WI38 (cell line): ENCODE data around the gene SYTL4.

ENCODE experiments used
- H3K4me3 ChIP-seq: 2 replicates; pipeline ENCODE4 v1.5.1; 2011; ENCODE audit warnings: low read depth, mild to moderate bottlenecking, control low read depth, low read length
- CTCF ChIP-seq: IDR thresholded peaks from 2 replicates; pipeline ENCODE4 v1.5.1; 2012; ENCODE audit warnings: low read depth, mild to moderate bottlenecking, control low read depth, low read length

The SYTL4 gene

GRCh38 chrX:100687546-100687945 is 44.4 kb downstream of the SYTL4 start:
- no peak for TF ChIP-seq CTCF
- no peak overlapping the region for H3K4me3 ChIP-seq

- no peak for TF ChIP-seq CTCF
- H3K4me3 ChIP-seq: no peak overlapping the region
Measured at GRCh38 chrX:100687128-100687527, 44.8 kb downstream of the SYTL4 start.

GRCh38 chrX:100685997-100686305 is 46.0 kb downstream of the SYTL4 start:
- no peak overlapping the region for H3K4me3 ChIP-seq

GRCh38 chrX:100685284-100685996 is 46.5 kb downstream of the SYTL4 start:
- no peak overlapping the region for H3K4me3 ChIP-seq
- peak; percentile 78 for TF ChIP-seq CTCF

More at GRCh38 chrX:100685997-100686305, 46.0 kb downstream of the SYTL4 start:
- TF ChIP-seq CTCF: no peak

- TF ChIP-seq CTCF: no peak
- H3K4me3 ChIP-seq: no peak overlapping the region
Measured at GRCh38 chrX:100682939-100683338, 49.0 kb downstream of the SYTL4 start.

- H3K4me3 ChIP-seq: no peak overlapping the region
- no peak for TF ChIP-seq CTCF
Measured at GRCh38 chrX:100681599-100681998, 50.3 kb downstream of the SYTL4 start.

GRCh38 chrX:100680756-100681155 is 51.2 kb downstream of the SYTL4 start:
- TF ChIP-seq CTCF: no peak
- H3K4me3 ChIP-seq: no peak overlapping the region
